HG03045 (cell line): Measurements from ENCODE around the gene TMEM243.

ENCODE experiments used
- ATAC-seq: cut with Tn5 transposase; IDR thresholded peaks from one replicate; pipeline ENCODE4 v1.9.1; 2021; ENCODE audit warnings: mild to moderate bottlenecking, moderate library complexity; ENCODE audit not compliant: unreplicated experiment

Gene TMEM243

GRCh38 chr7:87164433-87164832, 55.1 kb downstream of the TMEM243 start:
- ATAC-seq = no peak

- ATAC-seq = no peak
These were observed 60.0 kb downstream of the TMEM243 start for GRCh38 chr7:87159538-87159937.

GRCh38 chr7:87156709-87157108, 62.8 kb downstream of the TMEM243 start:
- ATAC-seq = no peak

- no peak for ATAC-seq
These were observed 63.7 kb downstream of the TMEM243 start for GRCh38 chr7:87155788-87156187.

GRCh38 chr7:87154569-87154968, 65.0 kb downstream of the TMEM243 start:
- ATAC-seq = no peak

GRCh38 chr7:87154166-87154565, 65.4 kb downstream of the TMEM243 start:
- no peak for ATAC-seq

GRCh38 chr7:87152897-87153641, 66.5 kb downstream of the TMEM243 start:
- peak; percentile 18 for ATAC-seq

GRCh38 chr7:87152112-87152896, 67.2 kb downstream of the TMEM243 start, which contains the start of gene DMTF1:
Gene DMTF1, plus strand, starts transcription at chr7:87152453. Its CDS starts 12,489 bp downstream, at chr7:87164942.
- ATAC-seq = peak; percentile 89

- ATAC-seq = peak; percentile 38
These were observed 67.8 kb downstream of the TMEM243 start for GRCh38 chr7:87151729-87152111.

GRCh38 chr7:87151002-87151728, 68.4 kb downstream of the TMEM243 start:
- ATAC-seq = no peak

- ATAC-seq = no peak
These were observed 71.1 kb downstream of the TMEM243 start for GRCh38 chr7:87148332-87148955.

- ATAC-seq = no peak
These were observed 72.0 kb downstream of the TMEM243 start for GRCh38 chr7:87147500-87147899.

- ATAC-seq = no peak
These were observed 72.7 kb downstream of the TMEM243 start for GRCh38 chr7:87146740-87147386.
